ENCODE data around the gene COPS4. TPM values are rescaled to one million over a fixed set of nuclear protein-coding genes. Genes with fewer than 3 reads are reported as not detected.

The COPS4 gene
- total and polyA plus RNA-seq, 10 of the 15 experiments (the other 5 are each of a cell fraction or from before 2014, with no cell fraction given): 34.2 to 159 (median 66.7) TPM

- TF ChIP-seq SUPT20H (IDR thresholded peaks at IDR 0.05; ENCODE audit: borderline replicate concordance, control insufficient read depth, low read depth, low read length) (no peak), TARDBP (IDR thresholded peaks at IDR 0.05; ENCODE audit: borderline replicate concordance) (no peak), ZBED1 (IDR thresholded peaks at IDR 0.05; ENCODE audit: borderline replicate concordance) (no peak), SUZ12 (IDR thresholded peaks at IDR 0.05; ENCODE audit: unreplicated experiment) (no peak), EGR1 (IDR thresholded peaks at IDR 0.05; ENCODE audit: borderline replicate concordance in 1 of 2, low read depth in 2 of 2, low read length in 2 of 2) (peak; percentile 5 to 20; a peak in 2 of 3 replicates), FOXM1 (IDR thresholded peaks at IDR 0.05; ENCODE audit: low read depth, low read length) (peak; percentile 62; the same call in 1 of the 2 replicates), NKRF (conservative IDR thresholded peaks at IDR 0.05) (peak; percentile 99), HDAC2 (IDR thresholded peaks at IDR 0.05) (no peak), CREB1 (IDR thresholded peaks at IDR 0.05; ENCODE audit: low read depth) (peak; percentile 94), YY1 (IDR thresholded peaks at IDR 0.05; ENCODE audit: low read depth, low read length) (no peak; the same call in 1 of the 2 replicates), KLF5 (IDR thresholded peaks at IDR 0.05; ENCODE audit: partially characterized antibody) (peak; percentile 98), ZBTB11 (CRISPR knock-in tag; IDR thresholded peaks at IDR 0.05) (no peak), TAF1 (IDR thresholded peaks at IDR 0.05; ENCODE audit: borderline replicate concordance, low read depth, low read length) (peak; percentile 51; the same call in 1 of the 2 replicates), HSF1 (IDR thresholded peaks at IDR 0.05; ENCODE audit: low read depth, low read length) (no peak; the same call in 1 of the 2 replicates), ZNF274 (IDR thresholded peaks at IDR 0.05; ENCODE audit: insufficient read depth, insufficient read length) (no peak), PAX5 (IDR thresholded peaks at IDR 0.05; ENCODE audit: borderline replicate concordance, low read depth, low read length) (no peak), ZBTB40 (IDR thresholded peaks at IDR 0.05; ENCODE audit: borderline replicate concordance) (peak; percentile 60; the same call in 1 of the 2 replicates), CHD2 (IDR thresholded peaks at IDR 0.05; ENCODE audit: borderline replicate concordance, low read depth, low read length) (peak; percentile 66; the same call in 1 of the 2 replicates)
Measured at GRCh38 chr4:83012687-83013419, 22.1 kb upstream of the COPS4 start (continued).

Data from GM12878 (cell line).